ENCODE results near the gene SLC16A3. TPM values are rescaled to one million over a fixed set of nuclear protein-coding genes. Genes with fewer than 3 reads are reported as not detected.

Gene SLC16A3
- total RNA-seq, 4 donors from 2014 or later: 10.5 to 36.0 (median 21.4) TPM

DNA sequence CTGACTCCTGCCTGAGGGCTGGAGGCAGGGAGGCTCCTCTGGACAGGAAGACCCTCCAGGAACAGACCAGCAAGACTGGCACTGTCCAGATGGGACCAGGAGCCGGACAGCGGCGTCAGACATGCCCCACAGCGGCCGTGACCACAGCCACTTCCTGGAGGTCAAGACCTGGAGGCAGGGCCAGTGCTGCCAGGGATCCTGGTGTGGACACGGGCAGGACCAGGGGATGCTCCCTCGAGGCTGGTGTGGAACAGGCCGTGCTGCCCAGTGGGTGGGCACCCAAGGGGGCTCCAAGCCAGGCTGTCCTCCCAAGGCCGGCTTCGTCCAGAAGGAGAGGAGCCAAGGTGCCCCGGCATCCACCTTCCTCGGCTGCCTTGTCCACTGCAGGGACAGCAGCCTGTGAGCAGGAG, 11.7 kb upstream of the SLC16A3 start:
- Histone ChIP-seq H3K36me3 (no peaks in the 10 kb centered on the region), H3K27ac (peak overlapping the region; percentile 34 to 88 (median 80)), H3K4me3 (no peak overlapping the region), H3K9me3 (no peaks in the 10 kb centered on the region), H3K4me1 (peaks cover 0 to 40% (median 25%) of the 10 kb centered on the region in 4 donors), H3K27me3 (no peaks in the 10 kb centered on the region)
- 53 to 69% methylated on average over 7 to 8 of the region's 12 CpGs for WGBS, 2 donors
- no peak for DNase-seq (ENCODE audit: low spot score in 2 of 2)
- no peak for TF ChIP-seq POLR2A (IDR thresholded peaks at IDR 0.05)
- no peak for TF ChIP-seq EP300 (IDR thresholded peaks at IDR 0.05)
- TF ChIP-seq CTCF (IDR thresholded peaks at IDR 0.05): no peak

DNA sequence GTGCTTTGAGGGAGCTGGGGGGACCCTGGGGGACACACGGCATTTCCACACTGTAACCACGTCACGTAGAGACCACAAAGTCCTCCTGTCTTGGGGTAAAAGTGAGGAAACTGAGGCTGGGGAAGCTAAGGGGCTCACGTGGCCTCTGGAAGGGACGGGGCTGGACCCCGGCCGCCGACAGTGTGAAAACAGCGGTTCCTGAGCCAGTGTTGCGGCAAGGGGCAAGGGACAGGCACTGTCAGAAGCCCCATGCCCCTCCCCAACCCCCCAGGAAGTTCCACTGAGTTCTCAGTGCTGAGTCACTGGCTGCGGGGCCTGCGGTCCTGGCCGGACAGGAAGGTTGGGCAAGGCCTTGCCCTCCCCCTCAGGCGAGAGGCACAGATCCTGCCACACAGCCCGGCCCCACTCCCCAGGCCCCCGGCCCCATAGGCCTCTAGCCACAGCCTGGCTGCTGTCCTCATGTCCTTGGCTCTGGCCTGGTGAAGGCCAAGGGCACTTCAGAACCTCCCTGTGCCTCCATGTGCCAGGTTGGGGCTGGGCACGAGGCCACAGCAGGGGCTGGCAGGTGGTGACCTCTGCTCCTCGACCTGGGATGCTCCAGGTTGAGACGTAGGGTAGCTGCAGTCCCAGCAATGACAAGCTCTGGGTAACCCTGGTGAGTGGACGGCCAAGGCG, 11.2 kb upstream of the SLC16A3 start:
- TF ChIP-seq POLR2A (IDR thresholded peaks at IDR 0.05): no peak
- TF ChIP-seq EP300 (IDR thresholded peaks at IDR 0.05): no peak
- no peak for TF ChIP-seq CTCF (IDR thresholded peaks at IDR 0.05)
- no peak for DNase-seq (ENCODE audit: low spot score in 2 of 2)

DNA sequence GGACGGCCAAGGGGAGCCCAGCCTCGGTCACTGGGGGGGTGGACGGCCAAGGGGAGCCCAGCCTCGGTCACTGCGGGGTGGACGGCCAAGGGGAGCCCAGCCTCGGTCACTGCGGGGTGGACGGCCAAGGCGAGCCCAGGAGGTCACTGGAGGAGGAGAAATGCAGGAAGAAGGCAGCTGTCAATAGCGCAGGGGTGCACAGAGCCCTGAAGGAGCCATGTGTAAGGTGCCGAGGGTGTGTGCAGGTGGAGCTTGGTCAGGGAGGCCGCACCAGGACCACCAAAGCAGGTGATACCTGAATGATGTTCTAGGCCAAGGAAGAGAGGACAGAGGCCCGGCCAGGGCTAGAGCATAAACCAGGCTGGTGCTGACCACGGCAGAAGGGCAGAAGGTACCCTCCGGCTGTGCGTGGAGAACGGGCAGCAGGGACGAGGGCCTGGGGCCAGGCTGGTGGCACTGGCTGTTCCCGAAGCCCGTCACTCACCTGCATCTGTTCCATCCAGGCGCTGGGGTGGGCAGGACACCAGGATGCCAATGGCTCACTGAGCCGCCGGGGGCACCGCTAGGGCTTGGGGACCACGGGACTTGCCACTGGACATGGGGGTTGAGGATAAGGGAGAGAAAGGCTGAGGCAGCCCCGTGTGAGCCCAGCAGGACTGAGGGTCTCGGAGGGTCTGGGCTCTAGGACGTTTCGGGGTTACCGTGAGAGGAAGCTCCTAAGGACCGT, 10.3 kb upstream of the SLC16A3 start:
- TF ChIP-seq CTCF (IDR thresholded peaks at IDR 0.05) (no peak), EP300 (IDR thresholded peaks at IDR 0.05) (no peak), POLR2A (IDR thresholded peaks at IDR 0.05) (no peak)
- 89% methylated on average over 29 to 31 of the region's 32 CpGs for WGBS, 2 donors
- no peak overlapping the region for H3K27ac ChIP-seq

More for the DNA sequence above, 11.2 kb upstream of the SLC16A3 start:
- Histone ChIP-seq H3K27me3 (no peaks in the 10 kb centered on the region), H3K36me3 (no peaks in the 10 kb centered on the region), H3K9me3 (no peaks in the 10 kb centered on the region), H3K4me3 (no peak overlapping the region), H3K27ac (peak overlapping the region; percentile 34 to 88 (median 80)), H3K4me1 (peaks cover 0 to 39% (median 25%) of the 10 kb centered on the region in 4 donors)
- 56 to 60% methylated on average over 16 to 20 of the region's 21 CpGs for WGBS, 2 donors

GRCh38 chr17:82219083-82219482, 9.8 kb upstream of the SLC16A3 start:
- 72 to 86% methylated on average over 3 to 7 of the region's 7 CpGs for WGBS, 2 donors
- TF ChIP-seq EP300 (IDR thresholded peaks at IDR 0.05) (no peak), CTCF (IDR thresholded peaks at IDR 0.05) (no peak), POLR2A (IDR thresholded peaks at IDR 0.05) (no peak)
- no peaks in the 10 kb centered on the region for H3K36me3 ChIP-seq

More for the DNA sequence above, 10.3 kb upstream of the SLC16A3 start:
- no peaks in the 10 kb centered on the region for H3K36me3 ChIP-seq
- DNase-seq (ENCODE audit: low spot score in 2 of 2): no peak
- peaks cover 0 to 34% (median 21%) of the 10 kb centered on the region in 4 donors for H3K4me1 ChIP-seq
- no peak overlapping the region for H3K4me3 ChIP-seq
- H3K9me3 ChIP-seq: no peaks in the 10 kb centered on the region
- no peaks in the 10 kb centered on the region for H3K27me3 ChIP-seq

More at GRCh38 chr17:82219083-82219482, 9.8 kb upstream of the SLC16A3 start:
- peaks cover 0 to 28% (median 19%) of the 10 kb centered on the region in 4 donors for H3K4me1 ChIP-seq
- no peak overlapping the region for H3K27ac ChIP-seq
- no peak overlapping the region for H3K4me3 ChIP-seq
- H3K9me3 ChIP-seq: no peaks in the 10 kb centered on the region
- DNase-seq (ENCODE audit: low spot score in 2 of 2): no peak
- H3K27me3 ChIP-seq: no peaks in the 10 kb centered on the region
